Lung (tissue), 12 donors: Measurements from ENCODE around the gene UNC80. TPM values are rescaled to one million over a fixed set of nuclear protein-coding genes. Genes with fewer than 3 reads are reported as not detected.

ENCODE experiments used
- ATAC-seq: fragments of 200-7000 bp; cut with Tn5 transposase; one replicate; pipeline ENCODE4 v1.9.1; 2020; ENCODE audit warnings: moderate number of reproducible peaks; ENCODE audit not compliant: insufficient read depth, low FRiP score
- DNase-seq, 3 donors: peaks; one replicate each; pipeline ENCODE4 v3.0.0-alpha.2; 2013 to 2017
- H3K27ac ChIP-seq, 2 donors: one replicate each; pipeline ENCODE4 v1.5.1; 2013; ENCODE audit warnings: mild to moderate bottlenecking in 2 of 2, moderate library complexity in 2 of 2, control low read depth in 1 of 2, inconsistent platforms in 1 of 2, low read depth in 1 of 2, low read length in 1 of 2
- H3K27me3 ChIP-seq, 3 donors: one replicate each; pipeline ENCODE4 v1.5.1; 2013; ENCODE audit warnings: low read length in 2 of 3; ENCODE audit not compliant: control insufficient read depth in 3 of 3, insufficient read depth in 3 of 3
- H3K36me3 ChIP-seq, 4 donors: one replicate each; pipeline ENCODE4 v1.5.1; 2013; ENCODE audit warnings: low read length in 4 of 4, mild to moderate bottlenecking in 1 of 4, moderate library complexity in 1 of 4; ENCODE audit not compliant: control insufficient read depth in 4 of 4, insufficient read depth in 4 of 4
- H3K4me1 ChIP-seq, 5 donors: one replicate each; pipeline ENCODE4 v1.5.1; 2013; ENCODE audit warnings: low read length in 5 of 5, mild to moderate bottlenecking in 2 of 5, moderate library complexity in 1 of 5; ENCODE audit not compliant: control insufficient read depth in 5 of 5, insufficient read depth in 5 of 5
- H3K4me3 ChIP-seq: one replicate; pipeline ENCODE4 v1.5.1; 2013; ENCODE audit warnings: mild to moderate bottlenecking, control low read depth, moderate library complexity
- H3K9ac ChIP-seq, 2 donors: one replicate each; pipeline ENCODE4 v1.5.1; 2013; ENCODE audit warnings: low read length in 2 of 2, control low read depth in 1 of 2; ENCODE audit not compliant: insufficient read depth in 1 of 2
- H3K9me3 ChIP-seq, 4 donors: one replicate each; pipeline ENCODE4 v1.5.1; 2013; ENCODE audit warnings: low read length in 3 of 4, mild to moderate bottlenecking in 1 of 4, moderate library complexity in 1 of 4; ENCODE audit not compliant: control insufficient read depth in 4 of 4, insufficient read depth in 3 of 4
- CTCF ChIP-seq: IDR thresholded peaks from 2 replicates; pipeline ENCODE4 v1.5.1; 2012; ENCODE audit warnings: mild to moderate bottlenecking; ENCODE audit errors: control extremely low read depth, extremely low read depth
- WGBS, 2 donors: extraction: QIAGEN DNeasy Blood & Tissue Kit; methylation state at CpG; one replicate each; pipeline ENCODE4 v1.1.7; 2013; 5-methylcytosine and 5-hydroxymethylcytosine counted together
- polyA plus RNA-seq, 2 donors: library from polyadenylated mRNA; stranded (reverse); fragments of 200-250 nt; gene quantifications; one replicate each; pipeline ENCODE4 v1.2.1, GENCODE V29; 2013
- total RNA-seq, 2 donors: library from RNA; depleted of rRNA in 1 of 2; stranded (reverse); fragments of >200 nt in 1 of 2; gene quantifications; one replicate each; pipeline ENCODE4 v1.2.1, GENCODE V29; 2014 to 2021
- donor health status: control.
- donor health status: control.
- donor health status: Bipolar disorder and iron deficiency.
- donor health status: healthy.
- donor health status: DM: yes; HTN: yes; CAD: no.

Gene UNC80
- total and polyA plus RNA-seq, 4 donors, result under 0.01 to 2.2 (median 0.03) TPM

GRCh38 chr2:209734805-209735204 lies 36.8 kb upstream of the UNC80 start:
- Histone ChIP-seq H3K9me3 (peaks cover 0 to 3% (median 0%) of the 10 kb centered on the region in 4 donors), H3K9ac (no peak overlapping the region), H3K4me1 (no peaks in the 10 kb centered on the region), H3K27me3 (no peaks in the 10 kb centered on the region), H3K36me3 (no peaks in the 10 kb centered on the region), H3K4me3 (no peak overlapping the region), H3K27ac (no peak overlapping the region)
- 82 to 85% methylated on average over 3 of the region's 3 CpGs for WGBS, 2 donors
- no peak for TF ChIP-seq CTCF
- ATAC-seq (no peak), DNase-seq (no peak)

- no peak for TF ChIP-seq CTCF
- Histone ChIP-seq H3K4me1 (no peaks in the 10 kb centered on the region), H3K9ac (no peak overlapping the region), H3K27ac (no peak overlapping the region), H3K4me3 (no peak overlapping the region), H3K36me3 (no peaks in the 10 kb centered on the region), H3K9me3 (peaks cover 0 to 1% (median 0%) of the 10 kb centered on the region in 4 donors), H3K27me3 (no peaks in the 10 kb centered on the region)
- WGBS, 2 donors, result 61 to 65% methylated on average over 1 of the region's 1 CpG
- ATAC-seq, result no peak
- no peak for DNase-seq
Measured at GRCh38 chr2:209741953-209742352, 29.7 kb upstream of the UNC80 start.

GRCh38 chr2:209753020-209753419 lies 18.6 kb upstream of the UNC80 start:
- Histone ChIP-seq H3K36me3 (no peaks in the 10 kb centered on the region), H3K4me1 (no peaks in the 10 kb centered on the region), H3K27ac (no peak overlapping the region), H3K4me3 (no peak overlapping the region), H3K9me3 (peaks cover 0 to 2% (median 0%) of the 10 kb centered on the region in 4 donors), H3K9ac (no peak overlapping the region), H3K27me3 (no peaks in the 10 kb centered on the region)
- no peak for DNase-seq
- ATAC-seq, result no peak
- TF ChIP-seq CTCF, result no peak
- 53 to 58% methylated on average over 3 of the region's 3 CpGs for WGBS, 2 donors

GRCh38 chr2:209757163-209757562 lies 14.5 kb upstream of the UNC80 start:
- no peak for ATAC-seq
- H3K9me3 ChIP-seq, result peaks cover 0 to 2% (median 0%) of the 10 kb centered on the region in 4 donors
- H3K4me3 ChIP-seq, result no peak overlapping the region
- no peaks in the 10 kb centered on the region for H3K36me3 ChIP-seq
- TF ChIP-seq CTCF, result no peak
- no peak for DNase-seq
- H3K27me3 ChIP-seq, result no peaks in the 10 kb centered on the region
- H3K27ac ChIP-seq, result no peak overlapping the region
- no peak overlapping the region for H3K9ac ChIP-seq
- no peaks in the 10 kb centered on the region for H3K4me1 ChIP-seq
